ENCODE data around the gene GPX4. TPM values are rescaled to one million over a fixed set of nuclear protein-coding genes. Genes with fewer than 3 reads are reported as not detected.

The GPX4 gene
- total RNA-seq, 1 donor from 2014 or later, result 300 TPM

DNA sequence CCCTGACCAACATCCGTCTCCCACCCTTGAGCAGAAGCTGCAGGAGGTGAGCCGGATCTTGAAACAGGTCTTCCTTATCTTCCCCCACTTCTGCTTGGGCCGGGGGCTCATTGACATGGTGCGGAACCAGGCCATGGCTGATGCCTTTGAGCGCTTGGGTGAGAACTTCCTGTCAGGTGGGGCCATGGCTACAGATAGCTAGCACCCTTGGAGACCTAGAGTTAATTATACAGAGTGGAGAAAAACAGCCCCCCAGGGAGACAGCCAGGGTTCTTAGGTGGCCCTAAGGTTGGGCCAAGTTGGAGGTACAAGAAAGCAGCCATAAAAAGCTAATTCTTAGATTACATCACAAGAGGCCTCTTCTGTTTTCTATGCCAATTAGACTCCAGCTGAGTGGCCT, 45.7 kb upstream of the GPX4 start:
- no peak overlapping the region for H3K27ac Mint-ChIP-seq (ENCODE audit: unreplicated experiment)
- H3K36me3 Mint-ChIP-seq (ENCODE audit: low read depth), result no peaks in the 10 kb centered on the region
- H3K27me3 Mint-ChIP-seq (ENCODE audit: low read depth), result no peaks in the 10 kb centered on the region
- no peaks in the 10 kb centered on the region for H3K9me3 Mint-ChIP-seq
- DNase-seq (ENCODE audit: low read depth, low spot score), result no peak
- no peak overlapping the region for H3K4me3 Mint-ChIP-seq
- TF ChIP-seq, protein P1, sequence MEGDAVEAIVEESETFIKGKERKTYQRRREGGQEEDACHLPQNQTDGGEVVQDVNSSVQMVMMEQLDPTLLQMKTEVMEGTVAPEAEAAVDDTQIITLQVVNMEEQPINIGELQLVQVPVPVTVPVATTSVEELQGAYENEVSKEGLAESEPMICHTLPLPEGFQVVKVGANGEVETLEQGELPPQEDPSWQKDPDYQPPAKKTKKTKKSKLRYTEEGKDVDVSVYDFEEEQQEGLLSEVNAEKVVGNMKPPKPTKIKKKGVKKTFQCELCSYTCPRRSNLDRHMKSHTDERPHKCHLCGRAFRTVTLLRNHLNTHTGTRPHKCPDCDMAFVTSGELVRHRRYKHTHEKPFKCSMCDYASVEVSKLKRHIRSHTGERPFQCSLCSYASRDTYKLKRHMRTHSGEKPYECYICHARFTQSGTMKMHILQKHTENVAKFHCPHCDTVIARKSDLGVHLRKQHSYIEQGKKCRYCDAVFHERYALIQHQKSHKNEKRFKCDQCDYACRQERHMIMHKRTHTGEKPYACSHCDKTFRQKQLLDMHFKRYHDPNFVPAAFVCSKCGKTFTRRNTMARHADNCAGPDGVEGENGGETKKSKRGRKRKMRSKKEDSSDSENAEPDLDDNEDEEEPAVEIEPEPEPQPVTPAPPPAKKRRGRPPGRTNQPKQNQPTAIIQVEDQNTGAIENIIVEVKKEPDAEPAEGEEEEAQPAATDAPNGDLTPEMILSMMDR (conservative IDR thresholded peaks at IDR 0.05), result no peak
- no peaks in the 10 kb centered on the region for H3K4me1 Mint-ChIP-seq

DNA sequence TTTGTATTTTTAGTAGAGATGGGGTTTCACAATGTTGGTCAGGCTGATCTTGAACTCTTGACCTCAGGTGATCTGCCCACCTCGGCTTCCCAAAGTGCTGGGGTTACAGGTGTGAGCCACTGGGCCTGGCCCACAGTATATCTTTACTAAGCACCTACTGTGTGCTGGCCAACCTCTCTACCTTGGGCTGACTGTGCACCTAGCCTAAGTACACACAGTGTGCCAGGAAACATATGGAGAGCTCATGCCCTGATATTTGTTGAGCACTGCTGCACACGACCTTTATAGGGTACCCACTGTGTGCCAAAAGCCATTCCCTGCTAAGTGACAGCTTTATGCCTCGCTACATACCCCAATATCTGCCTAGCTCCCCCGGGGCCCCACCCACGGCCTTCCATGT, 43.1 kb upstream of the GPX4 start:
- Mint-ChIP-seq H3K4me3 (no peak overlapping the region), H3K27ac (ENCODE audit: unreplicated experiment) (no peak overlapping the region), H3K27me3 (ENCODE audit: low read depth) (peaks cover 17% of the 10 kb centered on the region), H3K4me1 (no peaks in the 10 kb centered on the region), H3K36me3 (ENCODE audit: low read depth) (no peaks in the 10 kb centered on the region), H3K9me3 (no peaks in the 10 kb centered on the region)
- no peak for DNase-seq (ENCODE audit: low read depth, low spot score)
- TF ChIP-seq, protein P1 (conservative IDR thresholded peaks at IDR 0.05), result no peak

DNA sequence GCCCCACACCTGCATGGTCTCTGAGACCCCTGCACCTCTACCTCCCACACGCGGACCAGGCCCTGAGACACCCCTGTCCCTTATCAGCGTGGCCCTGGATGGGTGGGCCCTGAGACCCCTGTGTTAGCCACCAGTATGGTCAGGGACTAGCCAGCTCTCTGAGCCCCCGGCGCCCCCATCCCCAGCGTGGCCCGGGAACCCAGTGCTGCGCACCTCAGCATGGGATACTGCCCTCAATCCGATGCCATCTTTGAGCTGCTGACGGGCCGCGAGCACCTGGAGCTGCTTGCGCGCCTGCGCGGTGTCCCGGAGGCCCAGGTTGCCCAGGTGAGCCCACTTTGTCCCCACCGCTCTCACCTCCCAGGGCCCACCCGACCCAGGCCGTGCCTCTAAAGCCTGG, 41.8 kb upstream of the GPX4 start:
- Mint-ChIP-seq H3K27me3 (ENCODE audit: low read depth) (peaks cover 28% of the 10 kb centered on the region), H3K4me1 (no peaks in the 10 kb centered on the region), H3K27ac (ENCODE audit: unreplicated experiment) (no peak overlapping the region), H3K36me3 (ENCODE audit: low read depth) (no peaks in the 10 kb centered on the region), H3K4me3 (no peak overlapping the region), H3K9me3 (no peaks in the 10 kb centered on the region)
- TF ChIP-seq, protein P1 (conservative IDR thresholded peaks at IDR 0.05), result no peak
- no peak for DNase-seq (ENCODE audit: low read depth, low spot score)

DNA sequence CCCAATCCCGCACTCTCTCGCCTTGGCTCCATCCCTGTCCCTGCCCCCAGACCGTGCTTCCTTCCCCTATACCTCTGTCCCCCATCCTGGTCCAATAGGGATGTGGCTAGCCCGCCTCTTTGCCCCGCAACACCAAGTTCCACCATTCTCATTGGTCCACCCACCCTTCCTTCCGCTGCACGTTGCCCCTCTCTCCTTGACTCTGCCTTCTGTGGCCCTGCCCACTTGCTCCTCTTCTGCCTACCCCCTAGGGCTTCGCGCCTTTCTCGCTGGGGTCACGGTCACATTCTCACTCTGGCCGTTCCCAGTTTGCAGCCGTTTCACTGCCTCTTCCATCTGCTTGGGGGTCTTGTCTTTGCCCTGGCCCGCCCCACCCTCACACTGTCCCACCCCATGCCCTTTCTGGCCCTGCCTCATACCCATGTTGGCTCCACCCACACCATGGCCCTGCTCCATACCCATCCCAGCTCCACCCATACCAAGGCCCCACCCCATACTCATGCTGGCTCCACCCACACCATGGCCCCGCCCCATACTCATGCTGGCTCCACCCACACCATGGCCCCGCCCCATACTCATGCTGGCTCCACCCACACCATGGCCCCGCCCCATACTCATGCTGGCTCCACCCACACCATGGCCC, 41.3 kb upstream of the GPX4 start:
- no peak for DNase-seq (ENCODE audit: low read depth, low spot score)

DNA sequence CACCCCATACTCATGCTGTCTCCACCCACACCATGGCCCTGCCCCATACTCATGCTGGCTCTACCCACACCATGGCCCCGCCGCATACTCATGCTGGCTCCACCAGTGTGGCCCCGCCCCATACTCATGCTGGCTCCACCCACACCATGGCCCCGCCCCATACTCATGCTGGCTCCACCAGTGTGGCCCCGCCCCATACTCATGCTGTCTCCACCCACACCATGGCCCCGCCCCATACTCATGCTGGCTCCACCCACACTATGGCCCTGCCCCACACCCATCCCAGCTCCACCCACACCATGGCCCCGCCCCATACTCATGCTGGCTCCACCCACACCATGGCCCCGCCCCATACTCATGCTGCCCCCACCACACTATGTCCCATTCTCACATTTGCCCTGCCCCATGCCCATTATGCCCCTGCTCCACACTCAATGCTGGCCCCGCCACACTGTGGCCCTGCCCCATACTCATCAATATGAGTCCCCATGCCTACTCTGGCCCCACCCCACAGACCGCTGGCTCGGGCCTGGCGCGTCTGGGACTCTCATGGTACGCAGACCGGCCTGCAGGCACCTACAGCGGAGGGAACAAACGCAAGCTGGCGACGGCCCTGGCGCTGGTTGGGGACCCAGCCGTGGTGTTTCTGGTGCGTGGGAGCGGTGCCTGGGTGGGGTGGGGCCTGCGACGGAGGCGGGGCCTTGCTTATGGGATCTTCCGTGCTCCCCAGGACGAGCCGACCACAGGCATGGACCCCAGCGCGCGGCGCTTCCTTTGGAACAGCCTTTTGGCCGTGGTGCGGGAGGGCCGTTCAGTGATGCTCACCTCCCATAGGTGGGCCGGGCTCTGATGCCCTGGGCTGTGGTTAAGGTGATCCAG, 40.5 kb upstream of the GPX4 start:
- Mint-ChIP-seq H3K27me3 (ENCODE audit: low read depth) (peaks cover 32% of the 10 kb centered on the region), H3K36me3 (ENCODE audit: low read depth) (no peaks in the 10 kb centered on the region), H3K4me3 (no peak overlapping the region), H3K27ac (ENCODE audit: unreplicated experiment) (no peak overlapping the region), H3K9me3 (no peaks in the 10 kb centered on the region), H3K4me1 (no peaks in the 10 kb centered on the region)
- DNase-seq (ENCODE audit: low read depth, low spot score), result no peak
- TF ChIP-seq, protein P1 (conservative IDR thresholded peaks at IDR 0.05), result no peak

More for the DNA sequence above, 41.3 kb upstream of the GPX4 start:
- TF ChIP-seq, protein P1 (conservative IDR thresholded peaks at IDR 0.05), result no peak
- Mint-ChIP-seq H3K4me3 (no peak overlapping the region), H3K36me3 (ENCODE audit: low read depth) (no peaks in the 10 kb centered on the region), H3K4me1 (no peaks in the 10 kb centered on the region), H3K9me3 (no peaks in the 10 kb centered on the region), H3K27me3 (ENCODE audit: low read depth) (peaks cover 28% of the 10 kb centered on the region), H3K27ac (ENCODE audit: unreplicated experiment) (no peak overlapping the region)
